HG03097 (cell line): ENCODE results near the gene KLHL40.

Experiments
- ATAC-seq: cut with Tn5 transposase; IDR thresholded peaks from one replicate; pipeline ENCODE4 v1.9.1; 2021; ENCODE audit not compliant: unreplicated experiment, low FRiP score

Gene KLHL40

DNA sequence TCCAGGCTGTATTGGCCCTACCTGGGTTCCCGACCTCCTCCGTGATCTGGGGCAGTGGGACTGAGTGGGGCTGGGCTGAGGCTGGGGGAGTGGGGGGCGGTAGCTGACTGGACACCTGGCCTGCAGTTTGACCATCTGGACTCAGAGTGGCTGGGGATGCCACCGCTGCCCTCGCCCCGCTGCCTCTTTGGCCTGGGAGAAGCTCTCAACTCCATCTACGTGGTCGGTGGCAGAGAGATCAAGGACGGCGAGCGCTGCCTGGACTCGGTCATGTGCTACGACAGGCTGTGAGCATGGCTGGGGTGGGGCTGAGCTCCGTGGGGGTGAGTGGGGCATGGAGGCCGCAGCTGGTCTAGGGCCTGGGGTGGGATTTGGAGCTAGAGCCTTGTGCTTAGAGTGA lies 2.7 kb downstream of the KLHL40 start:
- no peak for ATAC-seq

GRCh38 chr3:42688487-42689420 lies 3.4 kb downstream of the KLHL40 start:
- no peak for ATAC-seq

DNA sequence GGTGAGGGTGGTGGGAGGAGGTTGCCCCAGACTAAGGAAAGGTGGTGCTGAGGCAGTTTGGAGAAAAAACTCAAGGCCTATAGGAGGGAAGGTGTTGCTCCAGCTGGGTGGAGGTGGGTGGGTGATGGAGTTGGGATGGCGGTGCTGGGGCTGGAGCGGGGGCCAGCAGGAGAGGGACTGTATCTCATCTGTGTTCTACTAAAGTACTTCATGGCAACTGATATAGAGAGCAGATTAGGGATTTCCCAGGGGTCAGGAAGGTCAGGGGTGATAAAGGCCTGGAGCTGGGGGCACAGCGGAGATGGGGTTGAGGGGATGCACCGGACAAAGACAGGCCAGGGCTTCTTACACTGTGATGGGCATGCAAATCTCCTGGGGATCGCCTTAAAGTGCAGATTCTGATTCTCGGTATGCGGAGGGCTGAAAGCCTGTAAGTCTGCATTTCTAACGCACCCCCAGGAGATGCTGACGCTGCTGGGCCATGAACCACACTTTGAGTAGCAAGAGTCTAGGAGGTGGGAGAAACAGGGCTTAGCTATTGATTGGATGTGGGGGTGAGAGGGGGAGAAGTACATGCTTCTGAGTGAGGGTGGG lies 4.2 kb downstream of the KLHL40 start:
- ATAC-seq: no peak

- ATAC-seq: no peak
Measured at GRCh38 chr3:42690191-42690590, 4.9 kb downstream of the KLHL40 start.

GRCh38 chr3:42690766-42691680 lies 5.7 kb downstream of the KLHL40 start:
- no peak for ATAC-seq

- ATAC-seq: no peak
Measured at GRCh38 chr3:42691816-42692666, 6.7 kb downstream of the KLHL40 start.

DNA sequence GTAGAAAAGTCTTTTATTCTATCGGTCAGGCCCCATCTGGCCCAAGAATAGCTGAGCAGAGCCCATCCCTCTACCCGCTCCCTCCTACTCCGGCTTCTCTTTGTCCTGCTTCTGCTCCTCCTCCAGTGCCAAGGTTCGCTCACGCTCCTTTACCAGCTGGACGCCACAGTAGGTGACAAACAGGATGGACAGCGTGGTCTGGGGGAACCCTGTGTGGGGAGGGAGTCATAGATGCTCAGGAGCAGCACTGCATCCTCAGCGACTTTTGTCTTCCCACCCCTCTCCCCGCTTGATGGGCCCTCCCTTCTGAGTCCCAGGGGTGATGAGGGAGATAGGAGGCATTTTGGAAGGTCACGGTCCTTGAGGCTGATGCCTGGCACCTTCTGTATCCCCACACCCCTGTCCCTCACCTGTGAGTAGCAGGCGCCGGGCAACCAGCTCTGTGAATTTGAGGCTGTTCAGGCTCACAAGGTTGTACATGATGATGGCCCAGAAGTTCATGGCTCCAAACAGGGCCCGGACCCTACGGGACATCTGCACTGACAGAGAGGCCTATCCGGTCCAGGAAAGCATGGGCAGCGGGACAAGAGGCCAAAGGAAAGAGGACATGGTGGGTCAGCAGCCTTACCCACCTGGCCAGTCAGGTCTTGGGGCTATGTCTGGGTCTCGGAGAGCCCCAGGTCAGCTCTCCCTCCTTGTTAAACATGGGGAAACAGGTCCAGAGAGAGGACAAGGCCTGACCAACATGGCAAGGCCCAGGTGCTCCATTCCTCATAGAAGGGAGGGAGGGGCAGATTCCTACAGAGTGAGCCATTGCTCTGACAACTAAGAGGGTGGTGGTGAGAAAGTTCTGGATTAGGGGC lies 7.6 kb downstream of the KLHL40 start:
- no peak for ATAC-seq

GRCh38 chr3:42693530-42693930 lies 8.2 kb downstream of the KLHL40 start:
- ATAC-seq: no peak

DNA sequence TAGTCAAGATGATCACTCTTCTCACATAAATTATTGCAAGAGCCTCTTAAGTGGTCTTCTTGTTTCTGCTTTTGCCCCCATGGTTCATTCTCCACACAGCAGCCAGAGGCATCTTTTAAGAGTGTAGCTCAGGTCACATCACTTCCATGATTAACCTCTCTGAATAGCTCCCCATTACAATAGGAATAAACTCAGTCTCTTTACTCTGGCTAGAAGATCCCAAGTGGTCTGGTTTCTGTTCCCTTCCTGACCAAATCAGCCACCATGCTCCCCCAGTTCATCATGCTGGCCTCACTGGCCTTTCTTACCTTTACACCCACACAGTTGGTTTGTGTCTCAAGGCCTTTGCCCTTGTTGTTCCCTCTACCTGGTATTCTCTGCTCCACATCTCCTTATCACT lies 9.0 kb downstream of the KLHL40 start:
- no peak for ATAC-seq

DNA sequence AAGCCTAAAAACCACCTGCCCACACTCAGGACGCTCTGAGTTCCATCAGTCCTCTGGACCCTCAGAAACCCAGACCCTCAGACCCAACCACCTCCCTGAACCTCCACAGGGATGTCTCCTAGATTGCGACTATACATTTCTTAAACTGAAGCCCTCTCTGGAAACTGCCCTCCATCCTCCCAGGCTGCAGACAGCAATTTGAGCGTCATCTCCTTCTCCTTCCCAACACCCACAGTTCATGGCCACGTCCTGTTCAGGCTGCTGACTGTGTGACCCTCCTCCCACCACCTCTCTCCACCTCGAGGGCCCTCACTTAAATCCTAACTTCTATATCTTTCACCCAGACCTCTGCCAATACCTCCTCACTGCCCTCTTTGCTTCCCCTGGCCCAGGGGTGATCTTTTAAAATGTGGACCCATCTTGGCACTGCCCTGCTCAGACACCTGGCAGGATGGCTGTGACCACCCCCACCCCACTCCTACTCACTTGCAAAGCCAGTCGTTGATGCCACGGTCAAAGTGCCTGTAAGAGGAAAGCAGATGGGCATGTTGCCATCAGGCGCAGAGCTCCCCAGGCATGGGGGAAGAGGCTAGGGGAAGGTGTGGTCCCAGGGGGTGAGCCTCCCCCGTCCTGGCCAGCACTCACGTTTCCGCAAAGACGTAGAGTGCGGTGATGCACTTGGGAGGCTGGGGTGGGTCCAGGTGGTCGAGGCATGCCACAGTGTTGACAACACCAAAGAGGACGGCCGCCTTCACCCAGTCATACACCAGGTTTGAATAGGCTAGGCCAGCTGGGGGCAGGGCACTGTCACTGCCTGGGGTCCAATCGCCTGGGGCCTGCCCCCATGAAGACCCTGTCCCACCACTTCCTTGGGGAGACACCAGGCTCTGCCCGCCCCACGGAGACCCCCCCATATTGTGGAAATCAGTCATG lies 11.3 kb downstream of the KLHL40 start:
- no peak for ATAC-seq

GRCh38 chr3:42697289-42698051 lies 12.1 kb downstream of the KLHL40 start:
- no peak for ATAC-seq

GRCh38 chr3:42698216-42698910 lies 13.0 kb downstream of the KLHL40 start:
- no peak for ATAC-seq

- no peak for ATAC-seq
Measured at GRCh38 chr3:42698911-42699230, 13.5 kb downstream of the KLHL40 start.

DNA sequence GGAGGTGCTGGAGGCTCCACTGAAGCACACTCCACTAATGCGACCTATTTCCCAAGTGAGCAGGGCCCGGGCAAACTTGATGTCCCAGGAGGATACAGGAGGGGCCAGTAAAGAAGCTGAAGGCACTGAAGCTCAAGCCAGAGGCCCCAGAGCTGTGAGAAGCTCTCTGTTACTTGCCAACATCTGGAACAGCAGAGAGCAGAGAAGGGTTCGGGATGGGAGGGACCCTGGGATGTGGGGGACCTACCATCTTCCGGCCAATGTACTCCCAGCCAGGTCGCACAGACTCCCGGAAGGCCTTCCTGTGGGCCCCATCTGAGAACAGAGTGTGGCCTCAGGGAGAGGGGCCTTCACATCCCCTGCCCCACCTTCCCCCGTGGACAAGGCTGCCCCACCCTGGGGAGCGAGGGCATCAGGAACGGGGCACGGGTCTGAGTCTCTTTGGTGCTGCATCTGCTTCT lies 14.2 kb downstream of the KLHL40 start:
- ATAC-seq: no peak

- ATAC-seq: no peak
Measured at GRCh38 chr3:42700366-42701288, 15.3 kb downstream of the KLHL40 start.
